ENCODE measurements around the gene ATP6V1B1.
"Not testable (repeated sequence)": the region's sequence is repeated elsewhere in the genome, so short reads cannot be mapped to it uniquely, and the experiment has no call there.

GRCh38 chr2:71011786-71012185 is 76.1 kb downstream of the ATP6V1B1 start:
- TF ChIP-seq CTCF (conservative IDR thresholded peaks at IDR 0.05); EZH2 (IDR thresholded peaks at IDR 0.05; ENCODE audit: low read depth): not testable (repeated sequence)
